Measurements from ENCODE around the gene TRPM4. TPM values are rescaled to one million over a fixed set of nuclear protein-coding genes. Genes with fewer than 3 reads are reported as not detected.
A peak's percentile ranks its signal among the peaks of the same experiment; 100 is the strongest.

The TRPM4 gene
- total RNA-seq, 1 donor from 2014 or later = 51.6 TPM

- Histone ChIP-seq H3K27ac (no peak overlapping the region), H3K36me3 (peaks cover 19% of the 10 kb centered on the region), H3K4me3 (no peak overlapping the region), H3K4me1 (peaks cover 4% of the 10 kb centered on the region), H3K9me3 (no peaks in the 10 kb centered on the region), H3K27me3 (ENCODE audit: low read depth) (no peaks in the 10 kb centered on the region)
- intact Hi-C loops (cut with DNase I) = no loop called here
- ATAC-seq (no peak), DNase-seq (no peak)
- no peak for TF ChIP-seq CTCF (IDR thresholded peaks at IDR 0.05)
Measured at GRCh38 chr19:49213791-49214190, 56.2 kb downstream of the TRPM4 start.

- no peak overlapping the region for H3K4me3 ChIP-seq
- no peak for TF ChIP-seq CTCF (IDR thresholded peaks at IDR 0.05)
- intact Hi-C loops (cut with DNase I) = no loop called here
- no peaks in the 10 kb centered on the region for H3K27me3 ChIP-seq (ENCODE audit: low read depth)
- no peaks in the 10 kb centered on the region for H3K9me3 ChIP-seq
- H3K4me1 ChIP-seq = peaks cover 4% of the 10 kb centered on the region
- H3K36me3 ChIP-seq = peaks cover 19% of the 10 kb centered on the region
- no peak overlapping the region for H3K27ac ChIP-seq
- no peak for ATAC-seq
- DNase-seq = no peak
Measured at GRCh38 chr19:49214701-49215100, 57.1 kb downstream of the TRPM4 start.

GRCh38 chr19:49216071-49216470 lies 58.5 kb downstream of the TRPM4 start:
- no peak for ATAC-seq
- no peak overlapping the region for H3K4me3 ChIP-seq
- H3K36me3 ChIP-seq = peaks cover 11% of the 10 kb centered on the region
- no peaks in the 10 kb centered on the region for H3K27me3 ChIP-seq (ENCODE audit: low read depth)
- no peaks in the 10 kb centered on the region for H3K9me3 ChIP-seq
- H3K4me1 ChIP-seq = peaks cover 4% of the 10 kb centered on the region
- no peak overlapping the region for H3K27ac ChIP-seq
- no peak for TF ChIP-seq CTCF (IDR thresholded peaks at IDR 0.05)
- intact Hi-C loops (cut with DNase I) = no loop called here
- DNase-seq = no peak

DNA sequence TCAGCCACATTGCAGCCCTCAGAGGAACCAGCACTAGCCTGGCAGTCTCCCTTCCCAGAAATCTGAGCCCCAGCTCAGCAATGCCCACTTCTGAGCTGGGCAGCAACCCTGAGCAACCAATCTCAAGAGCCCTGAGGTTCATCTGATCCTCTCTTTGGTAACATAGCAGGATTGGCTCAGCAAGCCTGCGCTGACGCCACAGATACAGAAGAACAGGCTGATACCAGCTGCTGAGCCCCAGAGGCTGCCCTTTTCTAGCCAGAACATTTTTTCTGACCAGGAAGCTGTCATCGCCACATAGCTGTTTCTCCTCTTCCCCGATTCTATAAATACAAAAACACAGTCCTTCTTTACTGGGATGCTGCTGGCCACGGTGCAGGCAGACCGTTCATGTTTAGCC lies 59.8 kb downstream of the TRPM4 start:
- Histone ChIP-seq H3K27me3 (ENCODE audit: low read depth) (no peaks in the 10 kb centered on the region), H3K4me1 (peaks cover under 1% of the 10 kb centered on the region), H3K36me3 (peaks cover 3% of the 10 kb centered on the region), H3K4me3 (no peak overlapping the region), H3K9me3 (no peaks in the 10 kb centered on the region), H3K27ac (no peak overlapping the region)
- TF ChIP-seq CTCF (IDR thresholded peaks at IDR 0.05) = no peak
- ATAC-seq (peak in 1 of 2 donors; percentile 21), DNase-seq (no peak)
- intact Hi-C loops (cut with DNase I) = no loop called here

DNA sequence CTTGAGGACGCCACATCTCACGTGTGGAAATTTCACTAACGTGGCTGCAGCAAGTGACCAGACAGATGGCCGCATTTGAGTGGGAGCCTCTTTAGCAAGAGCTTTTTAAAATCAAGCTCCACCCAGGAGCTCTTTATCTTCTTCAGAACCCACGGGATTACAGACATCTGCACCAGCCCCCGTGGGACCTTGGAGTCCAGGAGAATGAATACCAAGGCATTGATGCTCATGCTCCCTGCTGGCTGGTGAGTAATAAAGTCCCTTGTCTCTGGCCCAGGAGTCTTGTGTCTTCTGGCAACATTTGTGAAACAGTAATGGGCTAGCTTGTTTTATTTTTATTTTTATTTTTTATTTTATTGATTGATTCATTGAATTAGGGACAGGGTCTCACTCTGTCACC lies 64.4 kb downstream of the TRPM4 start:
- H3K4me3 ChIP-seq = no peak overlapping the region
- TF ChIP-seq CTCF (IDR thresholded peaks at IDR 0.05) = no peak
- H3K4me1 ChIP-seq = peaks cover 7% of the 10 kb centered on the region
- no peaks in the 10 kb centered on the region for H3K9me3 ChIP-seq
- DNase-seq = no peak
- H3K27ac ChIP-seq = no peak overlapping the region
- H3K36me3 ChIP-seq = no peaks in the 10 kb centered on the region
- no peaks in the 10 kb centered on the region for H3K27me3 ChIP-seq (ENCODE audit: low read depth)
- no peak for ATAC-seq
- intact Hi-C loops (cut with DNase I) = no loop called here

GRCh38 chr19:49222528-49222927 lies 64.9 kb downstream of the TRPM4 start:
- no peak overlapping the region for H3K27ac ChIP-seq
- no peak overlapping the region for H3K4me3 ChIP-seq
- H3K36me3 ChIP-seq = no peaks in the 10 kb centered on the region
- H3K4me1 ChIP-seq = peaks cover 7% of the 10 kb centered on the region
- H3K9me3 ChIP-seq = no peaks in the 10 kb centered on the region
- intact Hi-C loops (cut with DNase I) = no loop called here
- ATAC-seq = no peak
- no peaks in the 10 kb centered on the region for H3K27me3 ChIP-seq (ENCODE audit: low read depth)
- no peak for TF ChIP-seq CTCF (IDR thresholded peaks at IDR 0.05)
- no peak for DNase-seq
